ENCODE data around the gene GRK3.
"Not testable (repeated sequence)": the region's sequence is repeated elsewhere in the genome, so short reads cannot be mapped to it uniquely, and the experiment has no call there.

GRK3 gene

GRCh38 chr22:25542720-25543402 is 21.6 kb upstream of the GRK3 start:
- DNase-seq (ENCODE audit: low spot score in 2 of 2): no peak
- Mint-ChIP-seq H3K27ac (no peak overlapping the region), H3K9me3 (no peaks in the 10 kb centered on the region), H3K4me3 (no peak overlapping the region), H3K4me1 (no peaks in the 10 kb centered on the region), H3K36me3 (no peaks in the 10 kb centered on the region)
- no peak for ATAC-seq

DNA sequence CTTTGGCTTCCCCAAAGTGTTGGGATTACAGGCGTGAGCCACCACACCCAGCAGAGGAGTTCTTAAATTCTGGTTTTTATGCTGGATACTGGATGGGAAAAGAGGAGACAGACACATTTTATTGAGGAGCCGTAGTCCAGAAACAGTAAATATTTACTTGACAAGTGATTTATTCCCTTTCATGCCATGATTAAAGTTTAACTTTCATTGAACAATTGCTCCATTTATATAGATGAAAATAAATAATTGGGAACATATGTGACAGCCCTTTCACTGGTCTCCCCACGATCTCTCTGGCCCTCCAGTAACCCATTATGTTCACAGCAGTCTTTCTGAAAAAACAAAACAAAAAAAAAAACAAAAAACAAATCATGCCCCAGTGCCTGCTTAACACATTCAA is 19.3 kb upstream of the GRK3 start:
- no peak for DNase-seq (ENCODE audit: low spot score in 2 of 2)
- Mint-ChIP-seq H3K36me3 (no peaks in the 10 kb centered on the region), H3K4me1 (no peaks in the 10 kb centered on the region), H3K27ac (no peak overlapping the region), H3K9me3 (no peaks in the 10 kb centered on the region), H3K4me3 (no peak overlapping the region)
- no peak for ATAC-seq

GRCh38 chr22:25545672-25546071 is 18.8 kb upstream of the GRK3 start:
- Mint-ChIP-seq H3K4me1 (no peaks in the 10 kb centered on the region), H3K4me3 (no peak overlapping the region), H3K36me3 (no peaks in the 10 kb centered on the region), H3K27ac (no peak overlapping the region), H3K9me3 (no peaks in the 10 kb centered on the region)
- DNase-seq (ENCODE audit: low spot score in 2 of 2) (no peak), ATAC-seq (no peak)

DNA sequence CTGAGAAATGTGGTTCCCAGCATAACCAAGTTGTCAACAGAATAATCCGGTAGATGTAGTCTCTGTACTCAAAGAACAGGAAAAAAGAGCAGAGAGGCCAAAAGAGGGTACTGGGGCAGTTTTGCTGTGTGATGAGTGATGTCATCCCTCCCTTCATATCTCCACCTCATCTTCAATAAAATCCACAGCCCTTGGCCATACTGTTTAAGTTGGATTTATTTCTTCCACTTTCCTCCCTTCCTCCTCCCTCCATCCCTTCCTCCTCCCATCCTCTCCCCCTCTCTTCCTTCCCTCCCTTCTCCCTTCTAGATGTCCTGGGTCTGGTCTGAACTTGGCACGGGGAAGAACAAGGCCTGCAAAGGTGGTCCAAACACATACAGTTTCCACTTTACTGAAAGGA is 18.2 kb upstream of the GRK3 start:
- Mint-ChIP-seq H3K4me3 (no peak overlapping the region), H3K4me1 (no peaks in the 10 kb centered on the region), H3K36me3 (no peaks in the 10 kb centered on the region), H3K27ac (no peak overlapping the region), H3K9me3 (no peaks in the 10 kb centered on the region)
- ATAC-seq (no peak), DNase-seq (ENCODE audit: low spot score in 2 of 2) (no peak)

DNA sequence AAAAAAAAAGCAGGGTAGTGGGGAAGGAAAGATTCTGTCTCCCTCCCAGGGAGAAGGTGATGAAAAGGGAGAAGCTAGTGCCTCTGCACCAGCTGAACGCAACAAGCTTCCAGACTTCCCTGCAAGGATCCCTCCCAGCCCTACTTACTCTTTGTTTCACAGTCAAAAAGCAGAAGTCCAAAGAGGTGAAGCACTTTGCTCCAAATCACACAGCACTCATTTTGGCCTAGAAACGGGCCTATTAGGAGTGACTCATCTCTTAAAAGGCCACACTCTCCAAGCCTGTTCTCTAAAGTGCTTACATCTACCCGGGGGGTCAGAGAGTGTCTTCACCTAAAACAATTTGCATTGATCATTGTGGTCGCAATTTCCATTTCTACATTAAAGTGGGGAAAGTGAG is 17.7 kb upstream of the GRK3 start:
- Mint-ChIP-seq H3K36me3 (no peaks in the 10 kb centered on the region), H3K4me3 (no peak overlapping the region), H3K27ac (no peak overlapping the region), H3K4me1 (no peaks in the 10 kb centered on the region), H3K9me3 (no peaks in the 10 kb centered on the region)
- DNase-seq (ENCODE audit: low spot score in 2 of 2) (no peak), ATAC-seq (no peak)

GRCh38 chr22:25548866-25549464 is 15.5 kb upstream of the GRK3 start:
- H3K9me3 Mint-ChIP-seq: no peaks in the 10 kb centered on the region
- H3K27ac Mint-ChIP-seq: no peak overlapping the region
- no peak for ATAC-seq
- H3K4me1 Mint-ChIP-seq: no peaks in the 10 kb centered on the region
- H3K4me3 Mint-ChIP-seq: no peak overlapping the region
- no peak for DNase-seq (ENCODE audit: low spot score in 2 of 2)
- no peaks in the 10 kb centered on the region for H3K36me3 Mint-ChIP-seq

DNA sequence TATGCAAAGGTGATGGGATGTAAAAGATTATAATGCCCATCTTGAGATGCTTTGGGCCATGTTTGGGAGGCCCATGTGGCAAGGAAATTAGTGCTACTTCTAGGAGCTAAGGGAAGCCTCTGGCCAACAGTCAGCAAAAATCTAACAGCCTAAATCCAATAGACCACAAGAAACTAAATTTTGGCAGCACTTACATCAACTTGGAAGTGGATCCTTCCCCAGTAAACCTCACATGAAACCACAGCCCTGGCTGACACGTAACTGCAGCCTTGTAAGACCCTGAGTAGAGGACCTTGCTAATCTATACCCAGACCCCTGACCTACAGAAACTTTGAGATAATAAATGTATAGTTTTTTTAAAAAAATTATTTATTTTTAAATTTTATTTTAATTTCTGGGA is 13.1 kb upstream of the GRK3 start:
- H3K4me3 Mint-ChIP-seq: no peak overlapping the region
- DNase-seq (ENCODE audit: low spot score in 2 of 2): no peak
- no peak for ATAC-seq
- no peaks in the 10 kb centered on the region for H3K36me3 Mint-ChIP-seq
- H3K9me3 Mint-ChIP-seq: no peaks in the 10 kb centered on the region
- no peaks in the 10 kb centered on the region for H3K4me1 Mint-ChIP-seq
- H3K27ac Mint-ChIP-seq: no peak overlapping the region

GRCh38 chr22:25552405-25552804 is 12.1 kb upstream of the GRK3 start:
- DNase-seq (ENCODE audit: low spot score in 2 of 2); ATAC-seq; H3K4me1 Mint-ChIP-seq; H3K9me3 Mint-ChIP-seq; H3K36me3 Mint-ChIP-seq; H3K4me3 Mint-ChIP-seq; H3K27ac Mint-ChIP-seq: not testable (repeated sequence)

- ATAC-seq (no peak), DNase-seq (ENCODE audit: low spot score in 2 of 2) (no peak)
- H3K9me3 Mint-ChIP-seq: no peaks in the 10 kb centered on the region
- no peak overlapping the region for H3K27ac Mint-ChIP-seq
- no peak overlapping the region for H3K4me3 Mint-ChIP-seq
- H3K4me1 Mint-ChIP-seq: no peaks in the 10 kb centered on the region
- no peaks in the 10 kb centered on the region for H3K36me3 Mint-ChIP-seq
Observed at GRCh38 chr22:25553131-25553530, 11.3 kb upstream of the GRK3 start.

DNA sequence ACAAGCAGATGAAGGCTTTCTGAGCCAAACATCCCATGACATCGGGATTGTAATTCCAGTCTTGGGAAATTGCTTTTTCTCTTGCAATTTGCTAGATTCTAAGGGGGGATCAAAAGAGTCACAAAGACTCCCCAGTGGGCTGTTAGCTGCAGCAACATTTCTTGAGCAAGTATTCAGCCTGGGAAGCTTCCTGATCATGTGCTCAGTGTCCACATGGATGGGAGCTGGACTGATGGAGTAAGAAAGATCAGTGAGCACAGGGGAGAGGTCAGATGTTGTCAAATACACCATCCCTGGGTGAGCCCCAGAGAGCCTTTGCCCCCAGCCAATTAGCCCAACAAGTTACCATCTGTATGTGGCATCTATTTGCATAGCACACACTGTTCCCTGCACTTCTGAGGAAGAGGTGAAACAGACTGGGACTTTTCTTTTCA is 10.2 kb upstream of the GRK3 start:
- Mint-ChIP-seq H3K9me3 (no peaks in the 10 kb centered on the region), H3K4me3 (no peak overlapping the region), H3K4me1 (no peaks in the 10 kb centered on the region), H3K27ac (no peak overlapping the region), H3K36me3 (no peaks in the 10 kb centered on the region)
- no peak for DNase-seq (ENCODE audit: low spot score in 2 of 2)
- ATAC-seq: no peak

GRCh38 chr22:25554689-25555088 is 9.8 kb upstream of the GRK3 start:
- H3K27ac Mint-ChIP-seq: no peak overlapping the region
- H3K4me3 Mint-ChIP-seq: no peak overlapping the region
- DNase-seq (ENCODE audit: low spot score in 2 of 2) (no peak), ATAC-seq (no peak)
- no peaks in the 10 kb centered on the region for H3K9me3 Mint-ChIP-seq
- no peaks in the 10 kb centered on the region for H3K4me1 Mint-ChIP-seq
- H3K36me3 Mint-ChIP-seq: no peaks in the 10 kb centered on the region

DNA sequence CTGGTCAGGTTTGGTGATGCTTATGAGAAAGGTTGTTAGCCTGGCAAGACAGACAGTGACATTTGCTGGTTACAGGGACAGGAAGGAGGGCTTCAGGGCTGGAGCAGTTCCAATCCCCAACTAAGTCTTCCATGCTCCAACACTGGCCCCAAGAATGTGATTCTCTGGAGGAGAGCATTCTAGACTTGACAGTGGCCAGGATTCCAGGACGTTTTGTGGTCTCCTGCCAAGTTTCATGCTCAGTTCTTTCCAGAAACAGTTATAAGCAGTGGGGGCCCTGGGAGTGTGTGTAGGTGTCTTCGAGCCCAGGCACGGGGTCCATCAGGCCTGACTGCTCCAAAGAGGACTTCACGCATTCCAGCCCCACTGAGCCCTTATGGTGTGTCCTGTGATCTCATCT is 8.9 kb upstream of the GRK3 start:
- Mint-ChIP-seq H3K27ac (peak overlapping the region; percentile 45), H3K9me3 (no peaks in the 10 kb centered on the region), H3K4me1 (no peaks in the 10 kb centered on the region), H3K4me3 (no peak overlapping the region), H3K36me3 (no peaks in the 10 kb centered on the region)
- ATAC-seq (no peak), DNase-seq (ENCODE audit: low spot score in 2 of 2) (no peak)

- ATAC-seq (no peak), DNase-seq (ENCODE audit: low spot score in 2 of 2) (no peak)
- Mint-ChIP-seq H3K4me1 (peaks cover 4% of the 10 kb centered on the region), H3K36me3 (no peaks in the 10 kb centered on the region), H3K4me3 (no peak overlapping the region), H3K9me3 (no peaks in the 10 kb centered on the region), H3K27ac (no peak overlapping the region)
Observed at GRCh38 chr22:25557218-25557617, 7.3 kb upstream of the GRK3 start.

DNA sequence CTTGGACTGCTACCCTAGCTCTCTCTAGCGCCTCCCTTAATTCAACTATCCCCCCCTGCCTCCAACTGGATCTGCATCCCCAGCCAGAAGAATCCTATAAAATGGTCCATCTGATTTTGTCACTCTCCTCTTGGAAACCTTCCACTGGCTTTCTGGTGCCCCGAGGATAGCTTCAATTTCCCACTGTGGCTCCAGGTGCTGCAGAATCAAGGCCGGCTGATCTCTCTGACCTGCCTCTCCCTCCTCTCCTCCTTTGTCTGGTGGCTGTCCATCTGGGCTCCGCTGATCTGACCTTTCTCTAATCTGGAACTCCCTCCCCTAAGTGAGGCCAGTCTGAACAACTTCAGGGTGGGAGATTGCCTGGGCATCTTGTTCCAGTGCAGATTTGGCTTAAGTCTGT is 6.1 kb upstream of the GRK3 start:
- H3K9me3 Mint-ChIP-seq: no peaks in the 10 kb centered on the region
- H3K27ac Mint-ChIP-seq: no peak overlapping the region
- H3K36me3 Mint-ChIP-seq: no peaks in the 10 kb centered on the region
- peaks cover 4% of the 10 kb centered on the region for H3K4me1 Mint-ChIP-seq
- DNase-seq (ENCODE audit: low spot score in 2 of 2) (no peak), ATAC-seq (no peak)
- no peak overlapping the region for H3K4me3 Mint-ChIP-seq

GRCh38 chr22:25559910-25560309 is 4.6 kb upstream of the GRK3 start:
- H3K9me3 Mint-ChIP-seq; H3K4me3 Mint-ChIP-seq; H3K36me3 Mint-ChIP-seq; DNase-seq (ENCODE audit: low spot score in 2 of 2); H3K27ac Mint-ChIP-seq; ATAC-seq: not testable (repeated sequence)
- peaks cover 13% of the 10 kb centered on the region for H3K4me1 Mint-ChIP-seq

DNA sequence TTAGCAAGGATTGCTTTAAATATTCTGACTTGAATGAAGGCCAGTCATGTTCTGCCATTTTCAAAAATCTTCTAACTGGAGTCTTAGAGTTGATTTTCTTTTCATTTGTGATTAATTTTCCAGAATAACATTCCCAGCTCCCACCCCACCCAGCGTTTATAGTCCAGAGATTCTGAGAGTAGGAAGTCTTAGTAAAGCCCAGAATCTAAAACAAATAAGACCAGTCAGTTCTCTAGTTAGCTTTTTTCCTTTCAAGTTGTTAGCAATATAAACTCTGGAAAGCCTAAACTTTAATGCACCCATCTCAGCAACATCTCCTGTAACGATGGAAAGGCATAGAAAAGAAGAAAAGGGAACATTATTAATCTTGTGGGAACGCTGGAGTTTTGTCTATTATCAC is 3.3 kb upstream of the GRK3 start:
- DNase-seq (ENCODE audit: low spot score in 2 of 2); H3K4me3 Mint-ChIP-seq; H3K27ac Mint-ChIP-seq; H3K9me3 Mint-ChIP-seq; H3K36me3 Mint-ChIP-seq; ATAC-seq: not testable (repeated sequence)
- peaks cover 22% of the 10 kb centered on the region for H3K4me1 Mint-ChIP-seq

Measured in stimulated activated effector memory CD8-positive, alpha-beta T cell treated with anti-CD3 and anti-CD28 coated beads, Interleukin-12 subunit alpha, Interleukin-12 subunit beta, amount 100 ng/mL, for 72 hours (primary cell).